H7 (cell line): Measurements from ENCODE around the gene B2M. TPM values are rescaled to one million over a fixed set of nuclear protein-coding genes. Genes with fewer than 3 reads are reported as not detected.
A peak's percentile ranks its signal among the peaks of the same experiment; 100 is the strongest.
"Not testable (repeated sequence)": the region's sequence is repeated elsewhere in the genome, so short reads cannot be mapped to it uniquely, and the experiment has no call there.

Experiments
- DNase-seq: peaks from one replicate; pipeline ENCODE4 v3.0.0; 2012
- H3K27me3 ChIP-seq: 2 replicates; pipeline ENCODE4 v1.6.0; 2011; ENCODE audit warnings: mild to moderate bottlenecking, low read length; ENCODE audit not compliant: control insufficient read depth, insufficient read depth
- H3K36me3 ChIP-seq: replicated peaks from 2 replicates; pipeline ENCODE4 v1.5.1; 2011; ENCODE audit warnings: low read length; ENCODE audit not compliant: control insufficient read depth, insufficient read depth
- H3K4me3 ChIP-seq: 2 replicates; pipeline ENCODE4 v1.5.1; 2011; ENCODE audit warnings: low read depth, mild to moderate bottlenecking, control low read depth, low read length, moderate library complexity; ENCODE audit not compliant: insufficient read depth
- total RNA-seq: library from RNA; depleted of rRNA; stranded (reverse); fragments of >200 nt; shearing (Covaris generic); gene quantifications from 2 replicates; pipeline ENCODE4 v1.2.3, GENCODE V29; 2014

B2M gene
- total RNA-seq, 1 experiment from 2014 or later: 194 TPM

DNA sequence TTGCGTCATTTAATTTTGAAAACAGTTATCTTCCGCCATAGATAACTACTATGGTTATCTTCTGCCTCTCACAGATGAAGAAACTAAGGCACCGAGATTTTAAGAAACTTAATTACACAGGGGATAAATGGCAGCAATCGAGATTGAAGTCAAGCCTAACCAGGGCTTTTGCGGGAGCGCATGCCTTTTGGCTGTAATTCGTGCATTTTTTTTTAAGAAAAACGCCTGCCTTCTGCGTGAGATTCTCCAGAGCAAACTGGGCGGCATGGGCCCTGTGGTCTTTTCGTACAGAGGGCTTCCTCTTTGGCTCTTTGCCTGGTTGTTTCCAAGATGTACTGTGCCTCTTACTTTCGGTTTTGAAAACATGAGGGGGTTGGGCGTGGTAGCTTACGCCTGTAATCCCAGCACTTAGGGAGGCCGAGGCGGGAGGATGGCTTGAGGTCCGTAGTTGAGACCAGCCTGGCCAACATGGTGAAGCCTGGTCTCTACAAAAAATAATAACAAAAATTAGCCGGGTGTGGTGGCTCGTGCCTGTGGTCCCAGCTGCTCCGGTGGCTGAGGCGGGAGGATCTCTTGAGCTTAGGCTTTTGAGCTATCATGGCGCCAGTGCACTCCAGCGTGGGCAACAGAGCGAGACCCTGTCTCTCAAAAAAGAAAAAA is 1.2 kb downstream of the B2M start:
- Histone ChIP-seq H3K27me3 (peaks cover 6% of the 10 kb centered on the region), H3K4me3 (peak overlapping the region; percentile 85), H3K36me3 (peaks cover 6% of the 10 kb centered on the region)
- no peak for DNase-seq

DNA sequence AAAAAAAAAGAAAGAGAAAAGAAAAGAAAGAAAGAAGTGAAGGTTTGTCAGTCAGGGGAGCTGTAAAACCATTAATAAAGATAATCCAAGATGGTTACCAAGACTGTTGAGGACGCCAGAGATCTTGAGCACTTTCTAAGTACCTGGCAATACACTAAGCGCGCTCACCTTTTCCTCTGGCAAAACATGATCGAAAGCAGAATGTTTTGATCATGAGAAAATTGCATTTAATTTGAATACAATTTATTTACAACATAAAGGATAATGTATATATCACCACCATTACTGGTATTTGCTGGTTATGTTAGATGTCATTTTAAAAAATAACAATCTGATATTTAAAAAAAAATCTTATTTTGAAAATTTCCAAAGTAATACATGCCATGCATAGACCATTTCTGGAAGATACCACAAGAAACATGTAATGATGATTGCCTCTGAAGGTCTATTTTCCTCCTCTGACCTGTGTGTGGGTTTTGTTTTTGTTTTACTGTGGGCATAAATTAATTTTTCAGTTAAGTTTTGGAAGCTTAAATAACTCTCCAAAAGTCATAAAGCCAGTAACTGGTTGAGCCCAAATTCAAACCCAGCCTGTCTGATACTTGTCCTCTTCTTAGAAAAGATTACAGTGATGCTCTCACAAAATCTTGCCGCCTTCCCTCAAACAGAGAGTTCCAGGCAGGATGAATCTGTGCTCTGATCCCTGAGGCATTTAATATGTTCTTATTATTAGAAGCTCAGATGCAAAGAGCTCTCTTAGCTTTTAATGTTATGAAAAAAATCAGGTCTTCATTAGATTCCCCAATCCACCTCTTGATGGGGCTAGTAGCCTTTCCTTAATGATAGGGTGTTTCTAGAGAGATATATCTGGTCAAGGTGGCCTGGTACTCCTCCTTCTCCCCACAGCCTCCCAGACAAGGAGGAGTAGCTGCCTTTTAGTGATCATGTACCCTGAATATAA is 2.0 kb downstream of the B2M start:
- DNase-seq: peak; percentile 40
- Histone ChIP-seq H3K4me3 (no peak overlapping the region; the same call in 1 of the 2 replicates), H3K36me3 (peaks cover 8% of the 10 kb centered on the region), H3K27me3 (peaks cover 6% of the 10 kb centered on the region)

DNA sequence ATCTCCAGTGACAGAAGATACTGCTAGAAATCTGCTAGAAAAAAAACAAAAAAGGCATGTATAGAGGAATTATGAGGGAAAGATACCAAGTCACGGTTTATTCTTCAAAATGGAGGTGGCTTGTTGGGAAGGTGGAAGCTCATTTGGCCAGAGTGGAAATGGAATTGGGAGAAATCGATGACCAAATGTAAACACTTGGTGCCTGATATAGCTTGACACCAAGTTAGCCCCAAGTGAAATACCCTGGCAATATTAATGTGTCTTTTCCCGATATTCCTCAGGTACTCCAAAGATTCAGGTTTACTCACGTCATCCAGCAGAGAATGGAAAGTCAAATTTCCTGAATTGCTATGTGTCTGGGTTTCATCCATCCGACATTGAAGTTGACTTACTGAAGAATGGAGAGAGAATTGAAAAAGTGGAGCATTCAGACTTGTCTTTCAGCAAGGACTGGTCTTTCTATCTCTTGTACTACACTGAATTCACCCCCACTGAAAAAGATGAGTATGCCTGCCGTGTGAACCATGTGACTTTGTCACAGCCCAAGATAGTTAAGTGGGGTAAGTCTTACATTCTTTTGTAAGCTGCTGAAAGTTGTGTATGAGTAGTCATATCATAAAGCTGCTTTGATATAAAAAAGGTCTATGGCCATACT is 4.0 kb downstream of the B2M start:
- no peak overlapping the region for H3K4me3 ChIP-seq
- H3K27me3 ChIP-seq: peaks cover 6% of the 10 kb centered on the region
- DNase-seq: no peak
- H3K36me3 ChIP-seq: peaks cover 9% of the 10 kb centered on the region

DNA sequence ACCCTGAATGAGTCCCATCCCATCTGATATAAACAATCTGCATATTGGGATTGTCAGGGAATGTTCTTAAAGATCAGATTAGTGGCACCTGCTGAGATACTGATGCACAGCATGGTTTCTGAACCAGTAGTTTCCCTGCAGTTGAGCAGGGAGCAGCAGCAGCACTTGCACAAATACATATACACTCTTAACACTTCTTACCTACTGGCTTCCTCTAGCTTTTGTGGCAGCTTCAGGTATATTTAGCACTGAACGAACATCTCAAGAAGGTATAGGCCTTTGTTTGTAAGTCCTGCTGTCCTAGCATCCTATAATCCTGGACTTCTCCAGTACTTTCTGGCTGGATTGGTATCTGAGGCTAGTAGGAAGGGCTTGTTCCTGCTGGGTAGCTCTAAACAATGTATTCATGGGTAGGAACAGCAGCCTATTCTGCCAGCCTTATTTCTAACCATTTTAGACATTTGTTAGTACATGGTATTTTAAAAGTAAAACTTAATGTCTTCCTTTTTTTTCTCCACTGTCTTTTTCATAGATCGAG is 4.5 kb downstream of the B2M start:
- Histone ChIP-seq H3K27me3 (peaks cover 6% of the 10 kb centered on the region), H3K36me3 (peaks cover 9% of the 10 kb centered on the region), H3K4me3 (no peak overlapping the region)
- no peak for DNase-seq

DNA sequence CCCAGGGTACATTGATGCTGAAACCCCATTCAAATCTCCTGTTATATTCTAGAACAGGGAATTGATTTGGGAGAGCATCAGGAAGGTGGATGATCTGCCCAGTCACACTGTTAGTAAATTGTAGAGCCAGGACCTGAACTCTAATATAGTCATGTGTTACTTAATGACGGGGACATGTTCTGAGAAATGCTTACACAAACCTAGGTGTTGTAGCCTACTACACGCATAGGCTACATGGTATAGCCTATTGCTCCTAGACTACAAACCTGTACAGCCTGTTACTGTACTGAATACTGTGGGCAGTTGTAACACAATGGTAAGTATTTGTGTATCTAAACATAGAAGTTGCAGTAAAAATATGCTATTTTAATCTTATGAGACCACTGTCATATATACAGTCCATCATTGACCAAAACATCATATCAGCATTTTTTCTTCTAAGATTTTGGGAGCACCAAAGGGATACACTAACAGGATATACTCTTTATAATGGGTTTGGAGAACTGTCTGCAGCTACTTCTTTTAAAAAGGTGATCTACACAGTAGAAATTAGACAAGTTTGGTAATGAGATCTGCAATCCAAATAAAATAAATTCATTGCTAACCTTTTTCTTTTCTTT is 5.8 kb downstream of the B2M start:
- no peak overlapping the region for H3K4me3 ChIP-seq
- no peak for DNase-seq
- H3K36me3 ChIP-seq: peaks cover 9% of the 10 kb centered on the region
- peaks cover under 1% of the 10 kb centered on the region; the same call in 1 of the 2 replicates for H3K27me3 ChIP-seq

DNA sequence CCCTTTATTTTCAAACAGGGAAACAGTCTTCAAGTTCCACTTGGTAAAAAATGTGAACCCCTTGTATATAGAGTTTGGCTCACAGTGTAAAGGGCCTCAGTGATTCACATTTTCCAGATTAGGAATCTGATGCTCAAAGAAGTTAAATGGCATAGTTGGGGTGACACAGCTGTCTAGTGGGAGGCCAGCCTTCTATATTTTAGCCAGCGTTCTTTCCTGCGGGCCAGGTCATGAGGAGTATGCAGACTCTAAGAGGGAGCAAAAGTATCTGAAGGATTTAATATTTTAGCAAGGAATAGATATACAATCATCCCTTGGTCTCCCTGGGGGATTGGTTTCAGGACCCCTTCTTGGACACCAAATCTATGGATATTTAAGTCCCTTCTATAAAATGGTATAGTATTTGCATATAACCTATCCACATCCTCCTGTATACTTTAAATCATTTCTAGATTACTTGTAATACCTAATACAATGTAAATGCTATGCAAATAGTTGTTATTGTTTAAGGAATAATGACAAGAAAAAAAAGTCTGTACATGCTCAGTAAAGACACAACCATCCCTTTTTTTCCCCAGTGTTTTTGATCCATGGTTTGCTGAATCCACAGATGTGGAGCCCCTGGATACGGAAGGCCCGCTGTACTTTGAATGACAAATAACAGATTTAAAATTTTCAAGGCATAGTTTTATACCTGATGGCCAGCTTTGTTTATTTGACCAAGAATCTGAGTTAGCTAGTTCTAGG is 7.0 kb downstream of the B2M start:
- Histone ChIP-seq H3K27me3 (no peaks in the 10 kb centered on the region), H3K36me3 (peaks cover 9% of the 10 kb centered on the region), H3K4me3 (no peak overlapping the region)
- no peak for DNase-seq

DNA sequence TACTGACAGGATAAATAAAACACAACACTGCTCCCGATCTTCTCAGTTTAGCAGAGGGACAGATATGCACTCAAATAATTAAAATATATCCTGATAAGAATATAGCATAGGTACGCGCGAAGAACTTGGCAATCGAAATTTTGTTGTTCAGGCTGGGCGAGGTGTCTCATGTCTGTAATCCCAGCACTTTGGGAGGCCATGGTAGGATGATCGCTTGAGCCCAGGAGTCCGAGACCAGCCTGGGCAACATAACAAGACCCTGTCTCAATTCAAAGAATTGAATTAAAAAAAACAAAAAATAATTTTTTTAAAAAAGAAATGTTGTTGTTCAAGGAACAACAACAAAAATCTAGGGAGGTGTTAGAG is 7.6 kb downstream of the B2M start:
- Histone ChIP-seq H3K27me3 (no peaks in the 10 kb centered on the region), H3K36me3 (peaks cover 9% of the 10 kb centered on the region), H3K4me3 (no peak overlapping the region)
- no peak for DNase-seq

DNA sequence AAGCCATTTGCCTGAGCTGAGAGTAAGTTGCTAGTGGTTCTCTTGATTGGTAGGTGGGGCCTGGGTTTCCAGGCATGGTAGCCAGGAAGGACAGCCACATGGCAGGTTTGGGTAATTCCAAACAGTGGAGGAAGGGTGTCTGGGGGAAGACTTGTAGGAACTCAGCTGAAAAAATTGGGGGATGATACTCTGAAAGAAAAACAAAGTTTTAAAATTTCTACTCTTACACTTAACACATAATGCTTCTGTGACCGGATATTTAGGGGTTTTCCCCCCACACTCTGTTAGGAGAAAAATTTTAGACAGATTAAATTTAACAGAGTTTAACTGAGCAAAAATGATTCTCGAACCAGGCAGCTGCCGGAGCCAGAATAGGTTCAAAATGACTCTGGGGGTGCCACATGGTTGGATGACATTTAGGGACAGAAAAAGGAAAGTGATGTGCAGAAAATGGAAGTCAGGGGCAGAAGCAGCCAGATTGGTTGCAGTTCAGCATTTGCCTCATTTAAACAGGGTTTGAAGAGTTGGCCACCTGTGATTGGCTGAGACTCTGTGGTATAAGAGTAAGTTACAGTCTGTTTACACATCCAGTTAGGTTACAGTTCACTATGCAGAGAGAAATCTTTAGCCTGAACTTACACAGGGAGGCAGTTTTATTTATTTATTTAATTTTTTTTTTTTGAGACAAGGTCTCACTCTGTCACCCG is 8.1 kb downstream of the B2M start:
- Histone ChIP-seq H3K36me3 (peaks cover 9% of the 10 kb centered on the region), H3K4me3 (no peak overlapping the region), H3K27me3 (no peaks in the 10 kb centered on the region)
- no peak for DNase-seq

DNA sequence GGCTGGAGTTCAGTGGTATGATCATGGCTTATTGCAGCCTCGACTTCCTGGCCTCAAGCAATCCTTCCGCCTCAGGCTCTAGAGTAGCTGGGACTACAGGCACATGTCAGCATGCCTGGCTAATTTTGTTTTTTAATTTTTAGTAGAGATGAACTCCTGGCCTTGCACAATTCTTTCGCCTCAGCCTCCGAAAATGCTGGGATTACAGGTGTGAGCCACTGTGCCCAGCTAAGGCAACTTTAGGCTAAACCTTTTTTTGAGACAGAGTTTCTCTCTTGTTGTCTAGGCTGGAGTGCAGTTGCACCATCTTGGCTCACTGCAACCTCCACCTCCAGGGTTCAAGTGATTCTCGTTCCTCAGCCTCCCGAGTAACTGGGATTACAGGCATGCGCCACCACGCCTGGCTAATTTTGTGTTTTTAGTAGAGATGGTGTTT is 8.7 kb downstream of the B2M start:
- H3K4me3 ChIP-seq, H3K27me3 ChIP-seq, DNase-seq, H3K36me3 ChIP-seq: not testable (repeated sequence)

DNA sequence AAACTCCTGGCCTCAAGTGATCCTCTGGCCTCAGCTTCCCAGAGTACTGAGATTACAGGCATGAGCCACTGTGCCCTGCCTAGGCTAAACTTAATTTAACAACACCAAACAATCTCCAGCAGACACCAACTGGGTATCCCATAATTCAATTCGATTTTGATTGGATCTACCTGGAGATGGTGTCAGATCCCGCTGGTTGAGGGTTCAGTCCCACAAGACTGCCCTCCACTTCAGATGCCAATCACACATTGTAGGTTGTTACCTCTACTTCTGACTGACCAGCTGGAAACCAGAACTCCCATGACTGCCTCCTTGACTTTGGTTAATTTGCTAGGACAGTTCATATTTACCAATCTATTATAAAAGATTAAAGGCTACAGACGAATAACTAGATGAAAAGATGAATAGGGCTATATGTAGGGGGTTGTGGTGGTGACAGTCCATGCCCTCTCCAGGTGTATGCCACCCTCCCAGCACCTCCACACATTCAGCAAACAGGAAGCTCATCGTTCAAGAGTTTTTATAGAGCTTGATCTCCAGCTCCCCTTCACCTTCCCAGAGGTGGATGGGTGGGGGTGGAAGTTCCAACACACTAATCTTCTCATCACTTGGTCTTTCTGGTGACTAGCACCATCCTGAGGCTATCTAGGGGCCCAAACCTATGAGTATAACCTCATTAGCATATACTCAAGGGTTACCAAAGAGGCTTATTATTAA is 9.3 kb downstream of the B2M start:
- no peaks in the 10 kb centered on the region for H3K27me3 ChIP-seq
- no peak for DNase-seq
- H3K36me3 ChIP-seq: peaks cover 9% of the 10 kb centered on the region
- no peak overlapping the region for H3K4me3 ChIP-seq

DNA sequence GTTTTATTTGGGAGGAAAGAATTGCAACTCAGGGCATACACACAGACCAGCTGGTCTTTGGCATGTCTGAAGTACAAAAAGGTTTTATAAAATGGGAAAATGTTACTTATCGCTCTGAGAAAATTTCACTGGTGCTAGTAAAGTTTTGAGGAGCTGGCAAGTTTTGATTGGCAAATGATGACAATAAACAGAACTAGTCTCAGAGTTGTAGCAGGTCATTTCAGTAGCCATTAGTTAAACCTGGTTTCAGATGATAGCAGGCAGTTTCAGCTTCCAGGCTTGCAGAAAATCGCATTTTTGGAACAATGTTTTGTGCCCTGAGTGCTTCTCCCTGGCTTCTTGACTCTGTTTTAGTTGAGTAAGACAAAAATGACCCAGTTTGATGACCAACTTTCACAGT is 10.7 kb downstream of the B2M start:
- Histone ChIP-seq H3K36me3 (peaks cover 3% of the 10 kb centered on the region), H3K27me3 (no peaks in the 10 kb centered on the region), H3K4me3 (no peak overlapping the region)
- no peak for DNase-seq

DNA sequence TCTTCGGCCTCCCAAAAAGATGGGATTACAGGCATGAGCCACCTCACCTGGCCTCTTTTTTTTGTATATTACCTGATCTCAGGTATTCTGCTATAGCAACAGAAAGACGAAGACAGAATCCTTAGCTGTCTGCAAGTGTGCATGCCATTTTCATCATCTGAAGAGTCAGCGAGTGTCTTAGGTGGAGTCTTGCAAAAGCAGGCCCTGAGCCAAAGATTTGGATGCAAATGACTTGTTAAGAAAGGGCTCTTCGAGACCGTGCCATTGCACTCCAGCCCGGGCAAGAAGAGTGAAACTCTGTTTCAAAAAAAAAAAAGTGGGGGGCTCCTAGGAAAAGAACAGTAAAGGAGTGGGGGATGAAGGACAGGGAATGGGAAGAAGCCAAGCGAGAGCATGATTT is 14.8 kb downstream of the B2M start:
- no peaks in the 10 kb centered on the region for H3K27me3 ChIP-seq
- DNase-seq: no peak
- no peaks in the 10 kb centered on the region for H3K36me3 ChIP-seq
- H3K4me3 ChIP-seq: no peak overlapping the region
